Measurements from ENCODE around the gene ATP6V0D1. TPM values are rescaled to one million over a fixed set of nuclear protein-coding genes. Genes with fewer than 3 reads are reported as not detected.
"Not testable (repeated sequence)": the region's sequence is repeated elsewhere in the genome, so short reads cannot be mapped to it uniquely, and the experiment has no call there.

Gene ATP6V0D1
- total RNA-seq, 2 donors from 2014 or later, result 79.7 to 95.7 TPM

DNA sequence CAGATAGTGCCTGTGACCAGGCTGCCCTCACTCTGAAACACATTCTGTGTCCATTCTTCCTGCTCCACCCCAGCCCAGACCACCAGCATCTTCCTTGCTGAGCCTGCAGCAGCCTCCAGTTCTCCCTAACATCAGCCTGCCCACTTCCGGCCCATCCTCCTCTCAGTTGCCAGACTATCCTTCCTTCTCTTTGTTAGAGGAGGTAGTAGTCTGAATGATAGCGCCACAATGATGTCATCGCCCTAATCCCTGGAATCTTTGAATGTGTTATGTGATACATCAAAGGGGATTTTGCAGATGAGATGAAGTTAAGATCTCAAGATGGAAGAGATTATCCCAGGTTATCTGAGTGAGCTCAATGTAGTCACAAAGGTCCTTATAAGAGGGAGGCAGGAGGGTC, 61.5 kb downstream of the ATP6V0D1 start:
- no peaks in the 10 kb centered on the region for H3K36me3 ChIP-seq
- no peak overlapping the region for H3K4me3 ChIP-seq
- DNase-seq (ENCODE audit: low spot score), result no peak
- peaks cover 0 to 18% of the 10 kb centered on the region in 2 donors for H3K4me1 ChIP-seq
- no peaks in the 10 kb centered on the region for H3K27me3 ChIP-seq
- TF ChIP-seq, protein P1, sequence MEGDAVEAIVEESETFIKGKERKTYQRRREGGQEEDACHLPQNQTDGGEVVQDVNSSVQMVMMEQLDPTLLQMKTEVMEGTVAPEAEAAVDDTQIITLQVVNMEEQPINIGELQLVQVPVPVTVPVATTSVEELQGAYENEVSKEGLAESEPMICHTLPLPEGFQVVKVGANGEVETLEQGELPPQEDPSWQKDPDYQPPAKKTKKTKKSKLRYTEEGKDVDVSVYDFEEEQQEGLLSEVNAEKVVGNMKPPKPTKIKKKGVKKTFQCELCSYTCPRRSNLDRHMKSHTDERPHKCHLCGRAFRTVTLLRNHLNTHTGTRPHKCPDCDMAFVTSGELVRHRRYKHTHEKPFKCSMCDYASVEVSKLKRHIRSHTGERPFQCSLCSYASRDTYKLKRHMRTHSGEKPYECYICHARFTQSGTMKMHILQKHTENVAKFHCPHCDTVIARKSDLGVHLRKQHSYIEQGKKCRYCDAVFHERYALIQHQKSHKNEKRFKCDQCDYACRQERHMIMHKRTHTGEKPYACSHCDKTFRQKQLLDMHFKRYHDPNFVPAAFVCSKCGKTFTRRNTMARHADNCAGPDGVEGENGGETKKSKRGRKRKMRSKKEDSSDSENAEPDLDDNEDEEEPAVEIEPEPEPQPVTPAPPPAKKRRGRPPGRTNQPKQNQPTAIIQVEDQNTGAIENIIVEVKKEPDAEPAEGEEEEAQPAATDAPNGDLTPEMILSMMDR (IDR thresholded peaks at IDR 0.05), result no peak
- H3K9me3 ChIP-seq, result no peaks in the 10 kb centered on the region
- H3K27ac ChIP-seq, result no peak overlapping the region

DNA sequence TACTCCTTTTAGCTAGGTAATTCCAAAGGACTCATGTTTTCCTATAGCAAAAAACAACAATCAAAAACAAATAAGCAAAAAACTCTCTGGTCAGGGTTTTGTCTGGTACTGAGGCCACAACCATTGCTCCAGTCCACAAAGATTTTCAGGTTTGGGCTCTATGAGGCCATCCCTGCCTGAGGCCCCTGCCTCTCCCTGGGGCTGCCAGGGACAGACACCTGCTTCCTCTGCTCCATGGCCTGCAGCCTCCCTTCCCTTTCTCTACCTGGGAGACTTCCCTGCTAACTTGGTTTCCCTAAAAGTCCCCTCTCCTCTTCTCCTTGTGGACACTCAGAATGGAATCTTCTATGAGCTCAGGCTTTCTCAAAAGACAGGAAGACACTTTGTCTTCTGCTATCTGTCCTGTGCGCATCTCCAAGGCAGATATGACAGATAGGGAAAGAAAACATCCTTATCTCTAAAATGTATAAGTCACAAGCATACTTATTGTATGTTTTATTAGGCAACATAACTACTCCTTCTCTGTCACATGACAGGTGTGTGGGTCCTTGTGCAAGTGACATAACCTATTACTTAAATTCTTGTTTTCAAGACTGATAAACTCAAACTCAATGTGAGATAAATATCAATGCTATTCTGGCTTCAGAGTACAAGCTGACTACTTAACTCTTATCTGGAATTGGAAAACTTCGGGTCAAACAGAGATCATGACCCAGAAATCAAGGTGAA, 63.5 kb downstream of the ATP6V0D1 start:
- no peak for DNase-seq (ENCODE audit: low spot score)
- Histone ChIP-seq H3K9me3 (no peaks in the 10 kb centered on the region), H3K36me3 (no peaks in the 10 kb centered on the region), H3K4me3 (no peak overlapping the region), H3K4me1 (peaks cover 0 to 12% of the 10 kb centered on the region in 2 donors), H3K27me3 (no peaks in the 10 kb centered on the region), H3K27ac (no peak overlapping the region)
- TF ChIP-seq, protein P1 (IDR thresholded peaks at IDR 0.05), result no peak

DNA sequence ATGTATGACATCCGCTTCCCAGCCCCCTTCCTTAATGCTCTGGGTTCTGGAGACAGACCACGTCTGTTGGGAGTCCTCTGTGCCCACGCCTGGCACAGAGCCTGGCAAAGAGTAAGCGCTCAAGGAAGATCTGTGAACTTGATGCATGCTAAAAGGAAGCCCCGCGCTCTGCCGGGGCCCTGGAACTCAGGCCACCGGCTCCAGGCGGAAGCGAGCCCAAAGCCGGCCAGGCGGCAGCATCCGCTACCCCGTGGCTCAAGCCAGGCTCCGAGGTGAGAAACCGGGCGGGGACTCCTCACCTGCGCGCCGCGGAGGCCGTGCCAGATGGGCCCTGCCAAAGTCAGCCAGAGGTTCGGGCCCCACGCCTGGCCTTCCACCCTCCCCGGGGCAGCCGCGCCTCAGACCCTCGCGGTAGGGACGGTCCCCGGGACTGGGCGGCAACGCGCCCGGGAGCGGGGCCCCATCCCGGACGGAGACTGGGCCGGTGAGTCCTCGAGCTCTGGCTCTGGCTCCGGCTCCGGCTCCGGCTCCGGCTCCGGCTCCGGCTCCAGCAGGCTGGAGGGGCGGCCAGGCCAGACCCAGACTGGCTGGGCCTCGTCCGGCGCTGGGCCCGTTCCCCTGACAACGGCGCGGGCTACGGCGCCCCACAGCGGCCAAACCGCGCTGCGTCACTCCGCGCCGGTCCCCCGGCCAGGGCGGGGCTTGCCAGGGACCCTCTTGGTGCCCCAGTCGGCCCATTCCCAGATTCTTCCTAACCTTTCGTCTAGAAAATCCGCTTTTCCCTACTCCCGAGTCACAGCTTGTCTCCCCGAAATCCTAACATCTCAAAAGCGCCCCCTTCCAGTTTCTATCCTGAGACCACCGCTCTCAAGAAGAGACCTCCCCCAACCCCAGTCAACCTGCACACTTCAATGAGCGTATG, 64.8 kb downstream of the ATP6V0D1 start, which contains the start of gene ZDHHC1:
Gene ZDHHC1, minus strand, starts transcription at position 606 of the 922 bp plus-strand sequence. CDS start 8,702 bp downstream, outside the sequence.
- H3K4me1 ChIP-seq, result peaks cover 0 to 12% of the 10 kb centered on the region in 2 donors
- DNase-seq (ENCODE audit: low spot score), result no peak
- peak within 1 kb of the TSS; percentile 75 to 79 for H3K27ac ChIP-seq
- peak within 1 kb of the TSS; percentile 68 to 92 for H3K4me3 ChIP-seq
- TF ChIP-seq, protein P1 (IDR thresholded peaks at IDR 0.05), result peak; percentile 45 to 78
- H3K9me3 ChIP-seq, result no peaks in the 10 kb centered on the region
- no peaks in the 10 kb centered on the region for H3K27me3 ChIP-seq
- no peaks in the 10 kb centered on the region for H3K36me3 ChIP-seq

DNA sequence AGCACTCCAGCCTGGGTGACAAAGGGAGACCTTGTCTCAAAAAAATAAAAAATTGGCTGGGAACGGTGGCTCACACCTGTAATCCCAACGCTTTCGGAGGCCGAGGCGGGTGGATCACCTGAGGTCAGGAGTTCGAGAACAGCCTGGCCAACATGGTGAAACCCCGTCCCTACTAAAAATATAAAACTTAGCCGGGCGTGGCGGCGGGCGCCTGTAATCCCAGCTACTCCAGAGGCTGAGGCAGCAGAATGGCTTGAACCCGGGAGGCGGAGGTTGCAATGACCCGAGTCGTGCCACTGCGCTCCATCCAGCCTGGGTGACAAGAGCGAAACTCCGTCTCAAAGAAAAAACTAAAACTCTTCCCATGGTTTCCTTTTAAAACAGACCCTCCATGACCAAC, 65.5 kb downstream of the ATP6V0D1 start:
- peak overlapping the region; percentile 75 to 79 for H3K27ac ChIP-seq

DNA sequence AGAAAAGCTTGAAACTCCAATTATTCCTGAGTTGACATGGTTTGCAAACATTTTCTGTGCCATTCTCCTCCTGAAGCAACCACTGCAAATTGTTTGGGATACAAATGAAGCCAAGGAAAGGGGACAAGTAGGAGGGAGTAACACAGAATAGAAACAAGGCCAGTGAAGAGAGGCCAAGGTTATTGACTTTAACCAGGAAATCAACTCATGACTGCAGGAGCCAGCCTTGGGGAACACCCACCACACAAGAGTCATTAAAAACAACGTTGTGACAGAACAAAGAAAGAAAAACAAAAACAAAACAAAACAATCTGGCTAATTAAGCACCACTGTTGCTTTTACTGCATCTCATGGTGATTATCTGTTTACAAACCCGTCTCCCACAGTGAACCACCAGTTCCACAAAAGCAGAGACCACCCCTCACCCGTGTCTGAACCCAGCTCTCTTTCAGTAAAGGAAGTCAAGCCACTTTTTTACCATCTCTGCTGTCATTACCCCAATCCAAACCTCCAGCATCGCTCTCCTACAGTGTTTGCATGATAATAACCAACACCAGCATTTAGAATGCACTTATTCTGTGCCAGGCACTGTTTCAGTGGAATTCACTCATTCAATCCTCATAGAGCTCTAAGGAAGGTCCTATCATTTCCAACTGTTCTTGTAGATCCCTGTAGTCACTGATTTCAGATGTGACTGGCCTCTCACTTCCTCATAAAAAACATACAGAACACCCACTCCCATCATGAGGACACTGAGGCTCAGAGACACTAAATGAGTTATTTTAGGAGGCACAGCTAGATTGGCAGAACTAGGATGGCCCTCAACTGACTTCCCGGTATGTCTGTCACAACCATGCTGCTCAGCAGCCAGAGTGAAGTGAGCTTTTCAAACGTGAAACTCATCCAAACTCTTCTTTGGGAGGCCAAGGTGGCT, 66.7 kb downstream of the ATP6V0D1 start:
- Histone ChIP-seq H3K27me3 (no peaks in the 10 kb centered on the region), H3K36me3 (no peaks in the 10 kb centered on the region), H3K4me1 (peaks cover 0 to 12% of the 10 kb centered on the region in 2 donors), H3K4me3 (no peak overlapping the region), H3K27ac (no peak overlapping the region), H3K9me3 (no peaks in the 10 kb centered on the region)
- TF ChIP-seq, protein P1 (IDR thresholded peaks at IDR 0.05), result no peak
- DNase-seq (ENCODE audit: low spot score), result no peak

More for the DNA sequence above, 65.5 kb downstream of the ATP6V0D1 start:
- peak overlapping the region; percentile 68 to 92 for H3K4me3 ChIP-seq
- not testable (repeated sequence) for H3K27me3 ChIP-seq; DNase-seq (ENCODE audit: low spot score); H3K9me3 ChIP-seq; H3K36me3 ChIP-seq
- H3K4me1 ChIP-seq, result peaks cover 0 to 12% of the 10 kb centered on the region in 2 donors

All from right atrium auricular region (tissue), 2 donors.